HepG2 (cell line): ENCODE measurements around the gene TAS2R30. TPM values are rescaled to one million over a fixed set of nuclear protein-coding genes. Genes with fewer than 3 reads are reported as not detected.

Source experiments
- KMT2A ChIP-seq: sonication (generic); formaldehyde crosslinking; IDR thresholded peaks from 2 replicates; pipeline ENCODE4 v1.4.0; 2020; ENCODE audit warnings: missing genetic modification reagents
- PAX8 ChIP-seq: sonication (generic); formaldehyde crosslinking; IDR thresholded peaks from 2 replicates; pipeline ENCODE4 v1.8.0; 2022; ENCODE audit warnings: mild to moderate bottlenecking, missing genetic modification reagents, borderline replicate concordance
- PCBP1 ChIP-seq: fragments of 200-400 bp; formaldehyde crosslinking; IDR thresholded peaks from 2 replicates; pipeline ENCODE4 v1.6.1; 2017; ENCODE audit warnings: mild to moderate bottlenecking, low read depth, low read length, borderline replicate concordance
- POLR2A ChIP-seq, 2 experiments: IDR thresholded peaks; 2 replicates each; pipeline ENCODE4 v1.6.1; 2011; ENCODE audit warnings: low read depth in 2 of 2, low read length in 2 of 2, mild to moderate bottlenecking in 1 of 2, moderate library complexity in 1 of 2; ENCODE audit not compliant: insufficient read depth in 1 of 2
- SIN3A ChIP-seq: IDR thresholded peaks from 2 replicates; pipeline ENCODE4 v1.6.1; 2011; ENCODE audit warnings: low read depth, mild to moderate bottlenecking, control low read depth, low read length, borderline replicate concordance
- ZBTB3 ChIP-seq: sonication (generic); formaldehyde crosslinking; IDR thresholded peaks from 2 replicates; pipeline ENCODE4 v1.4.0; 2020; ENCODE audit warnings: low read depth, mild to moderate bottlenecking, moderate library complexity, missing genetic modification reagents, borderline replicate concordance
- ZFAT ChIP-seq: sonication (generic); formaldehyde crosslinking; conservative IDR thresholded peaks from 2 replicates; pipeline ENCODE4 v1.8.1; 2023; ENCODE audit warnings: missing genetic modification reagents, inconsistent platforms
- ZFP82 ChIP-seq: sonication (generic); formaldehyde crosslinking; IDR thresholded peaks from 2 replicates; pipeline ENCODE4 v1.5.1; 2020; ENCODE audit warnings: mild to moderate bottlenecking, missing genetic modification reagents, borderline replicate concordance
- ZNF546 ChIP-seq: sonication (generic); formaldehyde crosslinking; conservative IDR thresholded peaks from 2 replicates; pipeline ENCODE4 v1.8.1; 2023; ENCODE audit warnings: mild to moderate bottlenecking, missing genetic modification reagents
- ZNF629 ChIP-seq: sonication (generic); formaldehyde crosslinking; conservative IDR thresholded peaks from 2 replicates; pipeline ENCODE4 v1.5.0; 2020; ENCODE audit warnings: missing genetic modification reagents
- polyA plus RNA-seq, 8 experiments: library from polyadenylated mRNA; depleted of rRNA in 3 of 8; stranded (reverse) in 7 of 8; unstranded in 1 of 8; fragments of >200 nt; fragmentation: Illumina TruSeq in 4 of 8; extraction: Trizol in 4 of 8; gene quantifications; 2 replicates each; pipeline versions ENCODE4 v1.2.1 to v1.2.3, GENCODE V29; 2011 to 2016; ENCODE audit warnings: low read depth in 4 of 8, missing spikeins in 1 of 8, mixed read lengths in 1 of 8; ENCODE audit not compliant: insufficient read depth in 1 of 8
- total RNA-seq, 5 experiments: library from RNA; depleted of rRNA; stranded (reverse); fragments of >200 nt; fragmentation: Illumina TruSeq; extraction: Trizol; gene quantifications; 2 replicates each; pipeline ENCODE4 v1.2.3, GENCODE V29; 2016; ENCODE audit warnings: low read depth in 1 of 5
- TF ChIP-seq, protein P1 (sequence below): sonication (generic); formaldehyde crosslinking; IDR thresholded peaks from 2 replicates; pipeline ENCODE4 v1.4.0; 2020; ENCODE audit warnings: missing genetic modification reagents, mild to moderate bottlenecking, borderline replicate concordance
- TF ChIP-seq, protein P2 (sequence below): sonication (generic); formaldehyde crosslinking; IDR thresholded peaks from 2 replicates; pipeline ENCODE4 v1.8.0; 2022; ENCODE audit warnings: mild to moderate bottlenecking, missing genetic modification reagents, moderate library complexity
- TF ChIP-seq, protein P3 (sequence below): sonication (generic); formaldehyde crosslinking; IDR thresholded peaks from 2 replicates; pipeline ENCODE4 v1.5.0; 2020; ENCODE audit warnings: missing genetic modification reagents
- TF ChIP-seq, protein P4 (sequence below): sonication (generic); formaldehyde crosslinking; conservative IDR thresholded peaks from 2 replicates; pipeline ENCODE4 v1.4.0; 2020; ENCODE audit warnings: missing genetic modification reagents
- TF ChIP-seq, protein P5 (sequence below): conservative IDR thresholded peaks from 2 replicates; pipeline ENCODE4 v1.6.1; 2018; ENCODE audit warnings: missing genetic modification reagents
- TF ChIP-seq, protein P6 (sequence below): sonication (generic); formaldehyde crosslinking; IDR thresholded peaks from 2 replicates; pipeline ENCODE4 v1.9.0; 2021; ENCODE audit warnings: mild to moderate bottlenecking, missing genetic modification reagents

Gene TAS2R30
- total and polyA plus RNA-seq, 2 of the 13 experiments (the other 11 are each of a cell fraction or from before 2014, with no cell fraction given): 0.42 to 5.2 TPM

DNA sequence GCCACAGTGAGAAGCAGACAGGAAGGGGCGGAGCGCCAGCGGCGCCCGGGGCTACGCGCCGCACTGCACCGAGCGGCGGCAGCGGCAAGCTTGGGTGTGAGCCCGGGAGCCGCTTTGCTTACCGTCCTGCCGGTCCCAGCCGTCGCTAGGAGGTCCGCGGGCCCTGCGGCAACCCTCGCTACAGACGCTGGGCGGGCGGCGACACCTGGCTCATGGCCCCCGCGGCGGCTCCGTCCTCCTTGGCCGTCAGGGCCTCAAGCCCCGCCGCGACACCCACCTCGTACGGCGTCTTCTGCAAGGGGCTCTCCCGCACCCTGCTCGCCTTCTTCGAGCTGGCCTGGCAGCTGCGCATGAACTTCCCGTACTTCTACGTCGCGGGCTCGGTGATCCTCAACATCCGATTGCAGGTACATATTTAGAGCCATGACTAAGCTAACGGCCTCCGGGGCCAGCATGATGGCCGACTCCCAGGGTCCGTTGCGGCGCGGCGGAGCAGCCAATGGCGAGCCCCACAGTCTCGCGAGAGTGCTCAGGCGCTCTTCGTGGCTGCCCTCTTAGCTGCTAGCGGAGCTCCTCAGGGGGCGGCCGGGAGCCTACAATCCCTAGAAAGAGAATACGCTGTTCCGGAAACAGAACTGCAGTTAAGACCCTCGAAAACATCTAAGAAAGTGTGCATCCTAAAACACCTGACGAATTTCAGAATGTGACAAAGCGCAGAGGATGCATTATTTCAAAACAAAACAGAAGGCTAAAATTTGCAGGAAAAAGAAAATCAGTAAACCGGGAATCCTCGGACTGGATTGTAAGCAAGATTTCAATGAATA lies 36.9 kb upstream of the TAS2R30 start, which contains the start of gene SMIM10L1 (continued):
- TF ChIP-seq ZFP82 (CRISPR knock-in tag) (no peak), ZBTB3 (no peak), POLR2A (IDR thresholded peaks at IDR 0.05; ENCODE audit: insufficient read depth in 1 of 2, low read depth in 2 of 2, low read length in 2 of 2) (peak; percentile 80 to 95), KMT2A (CRISPR knock-in tag) (peak; percentile 98), ZFAT (CRISPR knock-in tag) (no peak), ZNF629 (CRISPR knock-in tag) (no peak), ZNF546 (no peak), PAX8 (CRISPR knock-in tag) (0 out of 2 replicates have a peak, but pooled peaks have one; percentile 34), SIN3A (peak; percentile 48; the same call in 1 of the 2 replicates), PCBP1 (no peak)
- TF ChIP-seq, protein P1, sequence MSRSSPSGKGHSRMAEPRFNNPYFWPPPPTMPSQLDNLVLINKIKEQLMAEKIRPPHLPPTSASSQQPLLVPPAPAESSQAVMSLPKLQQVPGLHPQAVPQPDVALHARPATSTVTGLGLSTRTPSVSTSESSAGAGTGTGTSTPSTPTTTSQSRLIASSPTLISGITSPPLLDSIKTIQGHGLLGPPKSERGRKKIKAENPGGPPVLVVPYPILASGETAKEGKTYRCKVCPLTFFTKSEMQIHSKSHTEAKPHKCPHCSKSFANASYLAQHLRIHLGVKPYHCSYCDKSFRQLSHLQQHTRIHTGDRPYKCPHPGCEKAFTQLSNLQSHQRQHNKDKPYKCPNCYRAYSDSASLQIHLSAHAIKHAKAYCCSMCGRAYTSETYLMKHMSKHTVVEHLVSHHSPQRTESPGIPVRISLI: no peak
- TF ChIP-seq, protein P2, sequence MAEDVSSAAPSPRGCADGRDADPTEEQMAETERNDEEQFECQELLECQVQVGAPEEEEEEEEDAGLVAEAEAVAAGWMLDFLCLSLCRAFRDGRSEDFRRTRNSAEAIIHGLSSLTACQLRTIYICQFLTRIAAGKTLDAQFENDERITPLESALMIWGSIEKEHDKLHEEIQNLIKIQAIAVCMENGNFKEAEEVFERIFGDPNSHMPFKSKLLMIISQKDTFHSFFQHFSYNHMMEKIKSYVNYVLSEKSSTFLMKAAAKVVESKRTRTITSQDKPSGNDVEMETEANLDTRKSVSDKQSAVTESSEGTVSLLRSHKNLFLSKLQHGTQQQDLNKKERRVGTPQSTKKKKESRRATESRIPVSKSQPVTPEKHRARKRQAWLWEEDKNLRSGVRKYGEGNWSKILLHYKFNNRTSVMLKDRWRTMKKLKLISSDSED (CRISPR knock-in tag): no peak
- TF ChIP-seq, protein P3, sequence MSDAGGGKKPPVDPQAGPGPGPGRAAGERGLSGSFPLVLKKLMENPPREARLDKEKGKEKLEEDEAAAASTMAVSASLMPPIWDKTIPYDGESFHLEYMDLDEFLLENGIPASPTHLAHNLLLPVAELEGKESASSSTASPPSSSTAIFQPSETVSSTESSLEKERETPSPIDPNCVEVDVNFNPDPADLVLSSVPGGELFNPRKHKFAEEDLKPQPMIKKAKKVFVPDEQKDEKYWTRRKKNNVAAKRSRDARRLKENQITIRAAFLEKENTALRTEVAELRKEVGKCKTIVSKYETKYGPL: no peak
- TF ChIP-seq, protein P4, sequence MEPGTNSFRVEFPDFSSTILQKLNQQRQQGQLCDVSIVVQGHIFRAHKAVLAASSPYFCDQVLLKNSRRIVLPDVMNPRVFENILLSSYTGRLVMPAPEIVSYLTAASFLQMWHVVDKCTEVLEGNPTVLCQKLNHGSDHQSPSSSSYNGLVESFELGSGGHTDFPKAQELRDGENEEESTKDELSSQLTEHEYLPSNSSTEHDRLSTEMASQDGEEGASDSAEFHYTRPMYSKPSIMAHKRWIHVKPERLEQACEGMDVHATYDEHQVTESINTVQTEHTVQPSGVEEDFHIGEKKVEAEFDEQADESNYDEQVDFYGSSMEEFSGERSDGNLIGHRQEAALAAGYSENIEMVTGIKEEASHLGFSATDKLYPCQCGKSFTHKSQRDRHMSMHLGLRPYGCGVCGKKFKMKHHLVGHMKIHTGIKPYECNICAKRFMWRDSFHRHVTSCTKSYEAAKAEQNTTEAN (CRISPR knock-in tag): no peak
- TF ChIP-seq, protein P5, sequence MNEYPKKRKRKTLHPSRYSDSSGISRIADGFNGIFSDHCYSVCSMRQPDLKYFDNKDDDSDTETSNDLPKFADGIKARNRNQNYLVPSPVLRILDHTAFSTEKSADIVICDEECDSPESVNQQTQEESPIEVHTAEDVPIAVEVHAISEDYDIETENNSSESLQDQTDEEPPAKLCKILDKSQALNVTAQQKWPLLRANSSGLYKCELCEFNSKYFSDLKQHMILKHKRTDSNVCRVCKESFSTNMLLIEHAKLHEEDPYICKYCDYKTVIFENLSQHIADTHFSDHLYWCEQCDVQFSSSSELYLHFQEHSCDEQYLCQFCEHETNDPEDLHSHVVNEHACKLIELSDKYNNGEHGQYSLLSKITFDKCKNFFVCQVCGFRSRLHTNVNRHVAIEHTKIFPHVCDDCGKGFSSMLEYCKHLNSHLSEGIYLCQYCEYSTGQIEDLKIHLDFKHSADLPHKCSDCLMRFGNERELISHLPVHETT (CRISPR knock-in tag): peak; percentile 77; the same call in 1 of the 2 replicates
- TF ChIP-seq, protein P6, sequence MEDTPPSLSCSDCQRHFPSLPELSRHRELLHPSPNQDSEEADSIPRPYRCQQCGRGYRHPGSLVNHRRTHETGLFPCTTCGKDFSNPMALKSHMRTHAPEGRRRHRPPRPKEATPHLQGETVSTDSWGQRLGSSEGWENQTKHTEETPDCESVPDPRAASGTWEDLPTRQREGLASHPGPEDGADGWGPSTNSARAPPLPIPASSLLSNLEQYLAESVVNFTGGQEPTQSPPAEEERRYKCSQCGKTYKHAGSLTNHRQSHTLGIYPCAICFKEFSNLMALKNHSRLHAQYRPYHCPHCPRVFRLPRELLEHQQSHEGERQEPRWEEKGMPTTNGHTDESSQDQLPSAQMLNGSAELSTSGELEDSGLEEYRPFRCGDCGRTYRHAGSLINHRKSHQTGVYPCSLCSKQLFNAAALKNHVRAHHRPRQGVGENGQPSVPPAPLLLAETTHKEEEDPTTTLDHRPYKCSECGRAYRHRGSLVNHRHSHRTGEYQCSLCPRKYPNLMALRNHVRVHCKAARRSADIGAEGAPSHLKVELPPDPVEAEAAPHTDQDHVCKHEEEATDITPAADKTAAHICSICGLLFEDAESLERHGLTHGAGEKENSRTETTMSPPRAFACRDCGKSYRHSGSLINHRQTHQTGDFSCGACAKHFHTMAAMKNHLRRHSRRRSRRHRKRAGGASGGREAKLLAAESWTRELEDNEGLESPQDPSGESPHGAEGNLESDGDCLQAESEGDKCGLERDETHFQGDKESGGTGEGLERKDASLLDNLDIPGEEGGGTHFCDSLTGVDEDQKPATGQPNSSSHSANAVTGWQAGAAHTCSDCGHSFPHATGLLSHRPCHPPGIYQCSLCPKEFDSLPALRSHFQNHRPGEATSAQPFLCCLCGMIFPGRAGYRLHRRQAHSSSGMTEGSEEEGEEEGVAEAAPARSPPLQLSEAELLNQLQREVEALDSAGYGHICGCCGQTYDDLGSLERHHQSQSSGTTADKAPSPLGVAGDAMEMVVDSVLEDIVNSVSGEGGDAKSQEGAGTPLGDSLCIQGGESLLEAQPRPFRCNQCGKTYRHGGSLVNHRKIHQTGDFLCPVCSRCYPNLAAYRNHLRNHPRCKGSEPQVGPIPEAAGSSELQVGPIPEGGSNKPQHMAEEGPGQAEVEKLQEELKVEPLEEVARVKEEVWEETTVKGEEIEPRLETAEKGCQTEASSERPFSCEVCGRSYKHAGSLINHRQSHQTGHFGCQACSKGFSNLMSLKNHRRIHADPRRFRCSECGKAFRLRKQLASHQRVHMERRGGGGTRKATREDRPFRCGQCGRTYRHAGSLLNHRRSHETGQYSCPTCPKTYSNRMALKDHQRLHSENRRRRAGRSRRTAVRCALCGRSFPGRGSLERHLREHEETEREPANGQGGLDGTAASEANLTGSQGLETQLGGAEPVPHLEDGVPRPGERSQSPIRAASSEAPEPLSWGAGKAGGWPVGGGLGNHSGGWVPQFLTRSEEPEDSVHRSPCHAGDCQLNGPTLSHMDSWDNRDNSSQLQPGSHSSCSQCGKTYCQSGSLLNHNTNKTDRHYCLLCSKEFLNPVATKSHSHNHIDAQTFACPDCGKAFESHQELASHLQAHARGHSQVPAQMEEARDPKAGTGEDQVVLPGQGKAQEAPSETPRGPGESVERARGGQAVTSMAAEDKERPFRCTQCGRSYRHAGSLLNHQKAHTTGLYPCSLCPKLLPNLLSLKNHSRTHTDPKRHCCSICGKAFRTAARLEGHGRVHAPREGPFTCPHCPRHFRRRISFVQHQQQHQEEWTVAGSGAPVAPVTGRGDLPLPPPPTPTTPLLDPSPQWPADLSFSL (CRISPR knock-in tag): no peak; the same call in 1 of the 2 replicates
